IMR-90 (cell line): ENCODE results near the gene PIK3C2A.

ENCODE experiments used
- CEBPB ChIP-seq: IDR thresholded peaks from 2 replicates; pipeline ENCODE4 v1.6.1; 2012; ENCODE audit warnings: low read depth, low read length, improper control_type of control experiment
- CTCF ChIP-seq: conservative IDR thresholded peaks from 2 replicates; pipeline ENCODE4 v1.5.1; 2012; ENCODE audit warnings: mild to moderate bottlenecking, low read depth, low read length, improper control_type of control experiment
- POLR2A ChIP-seq: IDR thresholded peaks from 2 replicates; pipeline ENCODE4 v1.6.1; 2012; ENCODE audit warnings: mild to moderate bottlenecking, low read depth, low read length
- RCOR1 ChIP-seq: IDR thresholded peaks from 2 replicates; pipeline ENCODE4 v1.6.1; 2012; ENCODE audit warnings: mild to moderate bottlenecking, low read length, improper control_type of control experiment; ENCODE audit not compliant: insufficient replicate concordance
- RFX5 ChIP-seq: IDR thresholded peaks from 2 replicates; pipeline ENCODE4 v1.8.0; 2012; ENCODE audit warnings: low read depth, mild to moderate bottlenecking, low read length, moderate library complexity

GRCh38 chr11:17230867-17231851, 23.4 kb upstream of the PIK3C2A start:
- TF ChIP-seq CTCF (no peak), RFX5 (no peak), RCOR1 (no peak), CEBPB (peak; percentile 18; the same call in 1 of the 2 replicates), POLR2A (no peak)
